NCI-H2196 (cell line): Measurements from ENCODE around the gene SGK2.
A peak's percentile ranks its signal among the peaks of the same experiment; 100 is the strongest.

ENCODE experiments used
- DNase-seq: peaks from one replicate; lab custom pipeline; 2025; ENCODE audit not compliant: unreplicated experiment; lab: John Stamatoyannopoulos, UW

SGK2 gene

GRCh38 chr20:43558412-43559146 is at the start of gene SGK2:
Gene SGK2, plus strand, starts transcription at chr20:43559027. Its CDS starts 7,469 bp downstream, at chr20:43566496.
- DNase-seq: no peak

GRCh38 chr20:43511879-43512278 is 46.9 kb upstream of the SGK2 start:
- no peak for DNase-seq

GRCh38 chr20:43513372-43513930 is 45.4 kb upstream of the SGK2 start:
- DNase-seq: no peak

- peak; percentile 96 for DNase-seq
These were observed 44.7 kb upstream of the SGK2 start for GRCh38 chr20:43513931-43514647.

GRCh38 chr20:43514648-43514999 is 44.2 kb upstream of the SGK2 start:
- peak; percentile 24 for DNase-seq

- DNase-seq: no peak
These were observed 43.2 kb upstream of the SGK2 start for GRCh38 chr20:43515628-43516027.

GRCh38 chr20:43516251-43516824 is 42.5 kb upstream of the SGK2 start:
- no peak for DNase-seq

GRCh38 chr20:43520074-43520630 is 38.7 kb upstream of the SGK2 start:
- DNase-seq: no peak

GRCh38 chr20:43525021-43525420 is 33.8 kb upstream of the SGK2 start:
- no peak for DNase-seq

GRCh38 chr20:43528258-43528875 is 30.5 kb upstream of the SGK2 start:
- DNase-seq: no peak

GRCh38 chr20:43529051-43529450 is 29.8 kb upstream of the SGK2 start:
- no peak for DNase-seq

GRCh38 chr20:43529457-43530153 is 29.2 kb upstream of the SGK2 start:
- DNase-seq: no peak

GRCh38 chr20:43530321-43531090 is 28.3 kb upstream of the SGK2 start:
- no peak for DNase-seq

GRCh38 chr20:43531091-43531443 is 27.8 kb upstream of the SGK2 start:
- no peak for DNase-seq

- no peak for DNase-seq
These were observed 26.3 kb upstream of the SGK2 start for GRCh38 chr20:43532416-43533055.

GRCh38 chr20:43533060-43533459 is 25.8 kb upstream of the SGK2 start:
- no peak for DNase-seq

GRCh38 chr20:43534016-43534415 is 24.8 kb upstream of the SGK2 start:
- DNase-seq: no peak

- DNase-seq: no peak
These were observed 24.0 kb upstream of the SGK2 start for GRCh38 chr20:43534791-43535350.

GRCh38 chr20:43535370-43536004 is 23.3 kb upstream of the SGK2 start:
- no peak for DNase-seq
